GM19467 (cell line): ENCODE data around the gene DIP2C.

Source experiments
- ATAC-seq: cut with Tn5 transposase; IDR thresholded peaks from one replicate; pipeline ENCODE4 v1.9.1; 2021; ENCODE audit warnings: mild to moderate bottlenecking, moderate library complexity; ENCODE audit not compliant: unreplicated experiment

Gene DIP2C

GRCh38 chr10:677750-678661, 11.5 kb downstream of the DIP2C start:
- ATAC-seq = no peak

- ATAC-seq = no peak
Observed at GRCh38 chr10:677038-677437, 12.4 kb downstream of the DIP2C start.

DNA sequence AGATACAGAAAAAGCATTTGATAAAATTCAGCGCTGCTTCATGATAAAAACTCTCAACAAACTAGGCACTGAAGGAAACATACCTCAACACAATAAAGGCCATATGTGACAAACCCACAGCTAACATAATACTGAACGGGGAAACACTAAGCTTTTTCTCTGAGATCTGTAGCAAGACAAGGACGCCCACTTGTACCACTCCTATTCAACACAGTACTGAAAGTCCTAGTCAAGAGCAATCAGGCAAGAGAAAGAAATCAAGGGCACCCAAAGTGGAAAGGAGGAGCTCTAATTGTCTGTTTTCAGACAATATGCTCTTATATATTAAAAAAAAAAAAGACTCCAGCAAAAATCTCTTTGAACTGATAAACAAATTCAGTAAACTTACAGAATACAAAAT, 13.3 kb downstream of the DIP2C start:
- no peak for ATAC-seq

- no peak for ATAC-seq
Observed at GRCh38 chr10:675532-675931, 13.9 kb downstream of the DIP2C start.

DNA sequence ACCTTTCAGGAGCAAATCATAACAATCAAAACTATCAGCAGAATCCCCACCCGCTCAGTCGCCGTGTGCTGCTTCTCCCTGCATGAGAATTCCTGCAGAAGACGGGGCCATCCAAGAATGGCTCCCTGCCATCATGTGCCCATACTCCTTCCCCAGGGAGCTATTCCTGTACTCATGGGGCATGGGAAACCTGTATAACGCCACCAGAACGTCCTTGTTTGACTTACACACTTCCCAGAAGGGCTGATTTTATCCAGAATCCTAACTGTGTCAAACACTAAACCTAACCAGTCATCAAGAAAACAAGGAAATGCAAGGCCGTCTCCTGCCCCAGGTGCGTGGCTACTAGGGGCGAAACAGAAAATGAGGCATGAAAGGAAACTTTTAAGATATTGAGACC, 16.0 kb downstream of the DIP2C start:
- ATAC-seq = no peak

- no peak for ATAC-seq
Observed at GRCh38 chr10:672992-673391, 16.5 kb downstream of the DIP2C start.

DNA sequence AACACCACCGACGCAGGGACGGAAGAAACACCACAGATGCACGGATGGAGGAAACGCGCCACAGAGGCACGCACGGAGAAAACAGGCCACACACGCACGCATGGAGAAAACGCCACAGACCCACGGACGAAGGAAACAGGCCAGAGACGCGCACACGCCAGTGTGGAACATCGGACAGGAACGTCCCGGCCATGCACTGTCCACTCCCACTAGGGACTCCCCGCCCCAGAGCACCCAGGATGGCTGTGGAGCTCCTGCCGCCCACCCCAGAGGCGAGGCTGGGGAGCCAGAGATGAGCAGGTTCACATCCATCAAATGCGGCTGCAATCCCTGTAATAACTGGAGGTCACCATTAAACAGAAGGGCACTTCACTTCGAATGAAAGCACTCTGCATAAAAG, 17.3 kb downstream of the DIP2C start:
- no peak for ATAC-seq

DNA sequence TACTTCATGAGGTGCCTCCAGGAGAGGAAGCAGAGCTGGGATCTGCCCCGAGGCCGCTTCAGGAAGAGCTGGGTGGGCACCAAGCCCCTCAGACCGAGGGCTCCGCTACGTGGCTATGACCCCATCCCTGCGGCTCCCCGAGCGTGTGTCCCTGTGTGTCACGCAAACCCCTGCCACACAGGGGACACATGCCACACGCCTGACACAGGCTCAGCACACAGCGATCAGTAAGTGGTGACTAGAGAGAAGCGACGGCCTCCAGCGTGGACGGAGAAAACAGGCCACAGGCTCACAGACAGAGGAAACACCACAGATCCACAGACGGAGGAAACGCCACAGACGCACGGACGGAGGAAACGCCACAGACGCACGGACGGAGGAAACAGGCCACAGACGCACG, 18.5 kb downstream of the DIP2C start:
- ATAC-seq = no peak

GRCh38 chr10:670038-670437, 19.4 kb downstream of the DIP2C start:
- no peak for ATAC-seq

GRCh38 chr10:668786-669485, 20.5 kb downstream of the DIP2C start:
- no peak for ATAC-seq

GRCh38 chr10:667602-668143, 21.8 kb downstream of the DIP2C start:
- ATAC-seq = no peak

DNA sequence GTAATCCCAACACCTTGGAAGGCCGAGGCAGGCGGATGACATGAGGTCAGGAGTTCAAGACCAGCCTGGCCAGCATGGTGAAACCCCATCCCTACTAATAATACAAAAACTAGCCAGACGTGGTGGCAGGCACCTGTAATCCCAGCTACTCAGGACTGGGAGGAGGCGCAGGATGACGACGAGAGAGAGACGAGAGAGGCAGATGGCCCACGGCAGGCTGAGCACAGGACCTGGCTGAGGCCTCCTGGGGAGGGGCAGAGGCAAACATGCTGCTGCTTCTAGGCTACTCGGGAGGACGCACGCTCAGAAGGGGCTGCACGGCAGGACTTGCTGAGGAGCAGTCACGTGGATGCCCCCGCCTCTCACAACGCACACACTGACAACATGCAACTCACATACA, 22.4 kb downstream of the DIP2C start:
- ATAC-seq = no peak

GRCh38 chr10:666237-667012, 23.0 kb downstream of the DIP2C start:
- no peak for ATAC-seq

GRCh38 chr10:665579-666091, 23.8 kb downstream of the DIP2C start:
- ATAC-seq = no peak

DNA sequence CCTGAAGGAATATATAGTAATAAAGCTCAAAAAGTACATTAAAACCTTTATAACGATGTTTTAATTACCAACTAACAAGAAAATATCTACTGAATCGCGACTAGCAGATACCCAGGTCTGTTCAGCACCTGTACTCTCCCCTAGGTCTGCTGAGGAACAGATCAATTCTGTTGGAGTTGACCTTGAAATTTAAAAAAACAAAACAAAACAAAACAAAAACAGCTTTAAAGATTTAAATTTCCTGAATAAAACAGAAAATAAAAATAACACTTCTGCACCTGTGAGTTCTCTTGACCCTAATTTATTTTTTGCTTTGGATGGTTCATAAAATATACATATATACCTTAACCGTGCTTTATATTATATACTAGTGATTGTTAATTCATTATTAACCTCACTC, 24.6 kb downstream of the DIP2C start:
- ATAC-seq = no peak

- no peak for ATAC-seq
Observed at GRCh38 chr10:664301-664700, 25.2 kb downstream of the DIP2C start.

GRCh38 chr10:663831-664251, 25.6 kb downstream of the DIP2C start:
- no peak for ATAC-seq

- ATAC-seq = no peak
Observed at GRCh38 chr10:663466-663751, 26.1 kb downstream of the DIP2C start.

GRCh38 chr10:662686-663465, 26.6 kb downstream of the DIP2C start:
- no peak for ATAC-seq

- no peak for ATAC-seq
Observed at GRCh38 chr10:662223-662605, 27.3 kb downstream of the DIP2C start.
